ENCODE data around the gene INTS14. TPM values are rescaled to one million over a fixed set of nuclear protein-coding genes. Genes with fewer than 3 reads are reported as not detected.

Gene INTS14
- total and polyA plus RNA-seq, 2 of the 8 experiments (the other 6 are each of a cell fraction or from before 2014, with no cell fraction given), result 33.1 to 33.7 TPM

- H3K14ac ChIP-seq (ENCODE audit: insufficient read length), result no peak overlapping the region
- H2BK15ac ChIP-seq (ENCODE audit: low read length), result no peak overlapping the region
- no peak overlapping the region for H3K4ac ChIP-seq (replicated peaks; ENCODE audit: insufficient read length, low read depth, low read length)
- no peaks in the 10 kb centered on the region for H3K23me2 ChIP-seq (ENCODE audit: low read depth, low read length)
- no peak overlapping the region for H3K9ac ChIP-seq (replicated peaks in 1 of 4; ENCODE audit: extremely low read depth in 1 of 4, low read depth in 3 of 4, low read length in 3 of 4)
- H3K18ac ChIP-seq (ENCODE audit: extremely low read depth, low read length), result no peak overlapping the region
- POLR2A ChIA-PET (ENCODE audit: partially characterized antibody), result interaction anchor here (0.6 to 1.0 kb wide), 2 partner anchors 219 to 273 kb away, joined by 3 read pairs; partner anchors contain the start of gene RAB11A
- H3K23ac ChIP-seq (ENCODE audit: insufficient read length), result no peak overlapping the region
- H3K4me2 ChIP-seq (ENCODE audit: insufficient read depth in 1 of 2, low read depth in 2 of 2, low read length in 2 of 2), result no peak overlapping the region
- DNase-seq (ENCODE audit: low read depth in 1 of 2, low spot score in 2 of 2) (no peak), FAIRE-seq (no peak)
- H4K8ac ChIP-seq (ENCODE audit: extremely low read depth, insufficient read depth, low read length), result no peak overlapping the region
- 81% methylated on average over 3 of the region's 3 CpGs; no CpG with 5 or more reads in 1 of the 2 experiments for whole genome bisulfite sequencing, 2 experiments (ENCODE audit: extremely low coverage in 1 of 2, insufficient coverage in 1 of 2, insufficient read length in 1 of 2, insufficient replicate concordance in 2 of 2, low coverage in 1 of 2, low lambda C conversion rate in 2 of 2, missing lambda C conversion rate in 1 of 2)
- H4K5ac ChIP-seq (ENCODE audit: insufficient read length, low read depth, low read length), result no peak overlapping the region
- H3K4me1 ChIP-seq (replicated peaks in 1 of 4; ENCODE audit: control insufficient read depth in 3 of 4, insufficient read depth in 4 of 4, low read length in 3 of 4), result no peaks in the 10 kb centered on the region
- no peaks in the 10 kb centered on the region for H3K9me3 ChIP-seq (ENCODE audit: insufficient read depth in 2 of 2, low read depth in 1 of 2, low read length in 1 of 2)
- H2BK120ac ChIP-seq (replicated peaks; ENCODE audit: low read depth, low read length), result no peak overlapping the region
- H4K20me1 ChIP-seq (replicated peaks in 1 of 2; ENCODE audit: control insufficient read depth in 1 of 2, insufficient read depth in 2 of 2, low read length in 2 of 2), result no peaks in the 10 kb centered on the region
- no peak overlapping the region for H2BK20ac ChIP-seq (ENCODE audit: low read length)
- no peak overlapping the region for H4K91ac ChIP-seq (replicated peaks; ENCODE audit: insufficient read length, low read length)
- no peaks in the 10 kb centered on the region for H3K27me3 ChIP-seq (replicated peaks in 1 of 4; ENCODE audit: control insufficient read depth in 3 of 4, extremely low read depth in 1 of 4, insufficient read depth in 3 of 4, low read length in 3 of 4)
- H3K79me1 ChIP-seq (ENCODE audit: low read depth, low read length), result no peaks in the 10 kb centered on the region
- no peak overlapping the region for H2AK5ac ChIP-seq (ENCODE audit: low read depth, low read length)
- no peak overlapping the region for H3K56ac ChIP-seq (replicated peaks; ENCODE audit: insufficient read length, low read depth, low read length)
- H3K27ac ChIP-seq (ENCODE audit: low read depth, low read length), result no peak overlapping the region
- CTCF ChIA-PET (ENCODE audit: partially characterized antibody), result interaction anchor here (0.6 to 2.5 kb wide), 32 partner anchors 11 to 704 kb away, joined by 3 to 13 read pairs (median 3); partner anchors contain the start of genes HACD3, INTS14, RAB11A and SLC24A1
- no peak overlapping the region for H2AFZ ChIP-seq (ENCODE audit: low read length)
- H3K36me3 ChIP-seq (ENCODE audit: control insufficient read depth in 2 of 4, insufficient read depth in 4 of 4, low read length in 3 of 4), result peaks cover 8 to 69% (median 43%) of the 10 kb centered on the region in 4 experiments; a peak in 7 of 8 replicates
- H2BK12ac ChIP-seq (ENCODE audit: low read depth, low read length), result no peak overlapping the region
- no peak overlapping the region for H3K4me3 ChIP-seq (ENCODE audit: extremely low read depth in 1 of 4, insufficient read depth in 2 of 4, low read depth in 3 of 4, low read length in 4 of 4)
- H2BK5ac ChIP-seq (ENCODE audit: low read depth, low read length), result no peak overlapping the region
- no peaks in the 10 kb centered on the region for H3K79me2 ChIP-seq (ENCODE audit: control insufficient read depth in 1 of 2, insufficient read depth in 2 of 2, low read length in 2 of 2)
- no peak for TF ChIP-seq BRCA1 (IDR thresholded peaks at IDR 0.05; ENCODE audit: low read depth, low read length)
- TF ChIP-seq SRF (IDR thresholded peaks at IDR 0.05; ENCODE audit: low read depth, low read length), result no peak
- TF ChIP-seq BACH1 (IDR thresholded peaks at IDR 0.05; ENCODE audit: low read length), result no peak
Observed at GRCh38 chr15:65595960-65596359, 15.0 kb downstream of the INTS14 start.
